GM10266 (cell line): ENCODE data around the gene CACNA2D2.
A peak's percentile ranks its signal among the peaks of the same experiment; 100 is the strongest.

Experiments
- DNase-seq: peaks from one replicate; pipeline ENCODE4 v3.0.0; 2012; ENCODE audit errors: extremely low spot score
- CTCF ChIP-seq: IDR thresholded peaks from 2 replicates; pipeline ENCODE4 v1.5.1; 2012; ENCODE audit warnings: mild to moderate bottlenecking, low read depth; ENCODE audit not compliant: control insufficient read depth, insufficient read depth; ENCODE audit errors: missing control alignments

The CACNA2D2 gene

GRCh38 chr3:50323614-50324199 is 179.7 kb downstream of the CACNA2D2 start:
- no peak for DNase-seq
- no peak for TF ChIP-seq CTCF

- no peak for TF ChIP-seq CTCF
- no peak for DNase-seq
These were observed 180.3 kb downstream of the CACNA2D2 start for GRCh38 chr3:50323092-50323600.

- DNase-seq, result no peak
These were observed 180.9 kb downstream of the CACNA2D2 start, which contains the start of gene HYAL2 for GRCh38 chr3:50322386-50323091. HYAL2 (minus strand) TSS chr3:50322745; CDS start chr3:50320489, 2,256 bp downstream.

GRCh38 chr3:50322115-50322385 is 181.4 kb downstream of the CACNA2D2 start:
- DNase-seq, result no peak
- TF ChIP-seq CTCF, result no peak

More at GRCh38 chr3:50322386-50323091, 180.9 kb downstream of the CACNA2D2 start, which contains the start of gene HYAL2:
- TF ChIP-seq CTCF, result no peak

GRCh38 chr3:50321336-50322114 is 181.9 kb downstream of the CACNA2D2 start:
- peak; percentile 51 for TF ChIP-seq CTCF
- peak; percentile 94 for DNase-seq

GRCh38 chr3:50320853-50321335 is 182.5 kb downstream of the CACNA2D2 start:
- no peak for TF ChIP-seq CTCF
- peak; percentile 90 for DNase-seq
